ENCODE measurements around the gene NDUFS7. TPM values are rescaled to one million over a fixed set of nuclear protein-coding genes. Genes with fewer than 3 reads are reported as not detected.

NDUFS7 gene
- total RNA-seq, 1 experiment from 2014 or later = 60.3 TPM

DNA sequence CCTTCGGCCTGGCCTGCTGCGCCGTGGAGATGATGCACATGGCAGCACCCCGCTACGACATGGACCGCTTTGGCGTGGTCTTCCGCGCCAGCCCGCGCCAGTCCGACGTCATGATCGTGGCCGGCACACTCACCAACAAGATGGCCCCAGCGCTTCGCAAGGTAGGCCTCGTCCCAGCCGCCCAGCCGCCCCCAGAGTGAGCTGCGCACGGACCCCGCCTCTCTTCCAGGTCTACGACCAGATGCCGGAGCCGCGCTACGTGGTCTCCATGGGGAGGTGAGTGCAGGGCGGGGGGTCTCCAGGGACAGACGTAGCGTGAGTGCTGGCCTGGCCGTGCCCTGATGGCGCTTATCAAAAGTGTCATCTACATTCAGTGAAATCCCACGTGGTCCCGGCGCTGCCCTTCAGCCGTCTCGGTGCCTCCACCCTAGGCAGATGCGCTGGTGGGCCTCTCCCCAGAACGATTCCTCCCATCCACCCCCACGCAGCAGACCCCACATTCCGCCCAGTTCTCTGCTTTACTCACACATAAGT, 7.2 kb downstream of the NDUFS7 start:
- Mint-ChIP-seq H3K36me3 (ENCODE audit: insufficient read depth, unreplicated experiment) (peaks cover 13% of the 10 kb centered on the region), H3K4me3 (ENCODE audit: low read depth, unreplicated experiment) (no peak overlapping the region), H3K9me3 (ENCODE audit: low read depth, unreplicated experiment) (no peaks in the 10 kb centered on the region), H3K27me3 (ENCODE audit: unreplicated experiment) (no peaks in the 10 kb centered on the region), H3K27ac (ENCODE audit: unreplicated experiment) (no peak overlapping the region), H3K4me1 (ENCODE audit: low read depth, unreplicated experiment) (no peaks in the 10 kb centered on the region)
- CTCF ChIA-PET = no interaction called here
- no TSS peak for BruUV-seq (replicated peaks)
- intact Hi-C loops (cut with micrococcal nuclease; ENCODE audit: unreplicated experiment) = no loop called here
- DNase-seq = no peak
- TF ChIP-seq, protein P1, sequence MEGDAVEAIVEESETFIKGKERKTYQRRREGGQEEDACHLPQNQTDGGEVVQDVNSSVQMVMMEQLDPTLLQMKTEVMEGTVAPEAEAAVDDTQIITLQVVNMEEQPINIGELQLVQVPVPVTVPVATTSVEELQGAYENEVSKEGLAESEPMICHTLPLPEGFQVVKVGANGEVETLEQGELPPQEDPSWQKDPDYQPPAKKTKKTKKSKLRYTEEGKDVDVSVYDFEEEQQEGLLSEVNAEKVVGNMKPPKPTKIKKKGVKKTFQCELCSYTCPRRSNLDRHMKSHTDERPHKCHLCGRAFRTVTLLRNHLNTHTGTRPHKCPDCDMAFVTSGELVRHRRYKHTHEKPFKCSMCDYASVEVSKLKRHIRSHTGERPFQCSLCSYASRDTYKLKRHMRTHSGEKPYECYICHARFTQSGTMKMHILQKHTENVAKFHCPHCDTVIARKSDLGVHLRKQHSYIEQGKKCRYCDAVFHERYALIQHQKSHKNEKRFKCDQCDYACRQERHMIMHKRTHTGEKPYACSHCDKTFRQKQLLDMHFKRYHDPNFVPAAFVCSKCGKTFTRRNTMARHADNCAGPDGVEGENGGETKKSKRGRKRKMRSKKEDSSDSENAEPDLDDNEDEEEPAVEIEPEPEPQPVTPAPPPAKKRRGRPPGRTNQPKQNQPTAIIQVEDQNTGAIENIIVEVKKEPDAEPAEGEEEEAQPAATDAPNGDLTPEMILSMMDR (IDR thresholded peaks at IDR 0.05; ENCODE audit: unreplicated experiment) = no peak

DNA sequence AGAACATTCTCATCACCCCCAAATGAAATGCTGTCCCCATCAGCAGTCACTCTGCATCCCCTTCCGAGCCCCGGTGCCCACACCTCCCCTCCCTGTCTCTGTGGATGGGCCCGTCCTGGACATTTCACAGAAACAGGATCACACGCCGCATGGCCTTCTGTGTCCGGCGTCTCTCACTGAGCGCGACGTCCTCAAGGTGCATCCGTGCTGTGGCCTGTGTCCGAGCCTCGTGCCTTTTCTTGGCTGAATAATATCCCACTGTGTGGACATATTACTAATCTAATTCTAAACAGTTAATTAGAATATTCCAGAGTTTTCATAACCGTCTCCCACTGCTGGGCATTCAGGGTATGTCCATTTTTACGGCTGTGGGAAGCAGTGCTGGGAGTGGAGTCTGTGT, 8.7 kb downstream of the NDUFS7 start:
- no peaks in the 10 kb centered on the region for H3K9me3 Mint-ChIP-seq (ENCODE audit: low read depth, unreplicated experiment)
- TF ChIP-seq, protein P1 (IDR thresholded peaks at IDR 0.05; ENCODE audit: unreplicated experiment) = no peak
- no peaks in the 10 kb centered on the region for H3K27me3 Mint-ChIP-seq (ENCODE audit: unreplicated experiment)
- H3K4me3 Mint-ChIP-seq (ENCODE audit: low read depth, unreplicated experiment) = no peak overlapping the region
- H3K27ac Mint-ChIP-seq (ENCODE audit: unreplicated experiment) = no peak overlapping the region
- intact Hi-C loops (cut with micrococcal nuclease; ENCODE audit: unreplicated experiment) = no loop called here
- H3K36me3 Mint-ChIP-seq (ENCODE audit: insufficient read depth, unreplicated experiment) = peaks cover 24% of the 10 kb centered on the region
- CTCF ChIA-PET = no interaction called here
- no peaks in the 10 kb centered on the region for H3K4me1 Mint-ChIP-seq (ENCODE audit: low read depth, unreplicated experiment)
- no peak for DNase-seq
- no TSS peak for BruUV-seq (replicated peaks)

DNA sequence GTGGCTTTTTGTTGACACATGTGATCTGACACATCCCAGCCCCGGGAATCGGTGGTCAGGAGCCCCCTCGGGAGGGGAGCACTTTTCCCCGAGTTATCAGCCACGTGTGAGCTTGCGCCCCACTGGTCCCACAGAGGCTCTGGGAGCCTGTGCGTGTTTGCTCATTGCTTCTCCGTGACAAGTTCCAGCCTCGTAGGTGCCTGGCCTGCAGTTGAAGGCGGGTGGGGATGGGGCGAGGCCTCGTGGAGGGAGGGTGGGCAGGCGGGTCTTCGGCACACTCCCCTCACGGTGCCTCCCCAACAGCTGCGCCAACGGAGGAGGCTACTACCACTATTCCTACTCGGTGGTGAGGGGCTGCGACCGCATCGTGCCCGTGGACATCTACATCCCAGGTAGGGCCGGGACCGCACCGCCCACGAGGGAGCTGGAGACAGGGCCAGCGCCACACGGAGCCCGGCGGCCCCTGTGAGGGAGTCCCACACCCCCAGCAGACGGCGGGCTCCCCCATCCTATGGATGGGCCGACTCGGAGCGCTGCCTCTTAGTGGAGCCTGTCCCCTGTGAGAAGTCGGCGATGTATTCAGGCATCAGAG, 9.3 kb downstream of the NDUFS7 start:
- intact Hi-C loops (cut with micrococcal nuclease; ENCODE audit: unreplicated experiment) = no loop called here
- DNase-seq = no peak
- Mint-ChIP-seq H3K4me3 (ENCODE audit: low read depth, unreplicated experiment) (no peak overlapping the region), H3K36me3 (ENCODE audit: insufficient read depth, unreplicated experiment) (peaks cover 25% of the 10 kb centered on the region), H3K27me3 (ENCODE audit: unreplicated experiment) (no peaks in the 10 kb centered on the region), H3K27ac (ENCODE audit: unreplicated experiment) (no peak overlapping the region), H3K9me3 (ENCODE audit: low read depth, unreplicated experiment) (no peaks in the 10 kb centered on the region), H3K4me1 (ENCODE audit: low read depth, unreplicated experiment) (no peaks in the 10 kb centered on the region)
- CTCF ChIA-PET = no interaction called here
- TF ChIP-seq, protein P1 (IDR thresholded peaks at IDR 0.05; ENCODE audit: unreplicated experiment) = no peak
- BruUV-seq (replicated peaks) = no TSS peak

DNA sequence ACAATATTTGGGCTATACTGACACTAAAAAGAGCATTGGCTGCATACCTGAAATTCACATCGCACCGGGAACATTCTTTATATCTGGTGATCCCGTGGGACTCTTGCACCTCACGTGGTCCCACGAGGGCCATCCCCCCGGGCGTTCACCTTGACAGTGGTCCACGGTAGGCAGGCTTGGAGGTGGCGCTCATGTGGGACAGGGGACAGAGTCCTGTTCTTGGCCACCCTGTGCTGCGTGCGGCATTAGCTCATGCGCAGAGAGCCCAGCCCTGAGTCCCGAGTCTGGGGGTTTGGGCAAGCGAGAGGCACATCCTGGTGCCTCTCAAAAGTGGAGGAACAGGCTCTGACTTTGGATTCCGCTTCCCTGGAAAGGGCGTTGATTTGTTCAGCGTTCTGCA, 10.1 kb downstream of the NDUFS7 start:
- no peaks in the 10 kb centered on the region for H3K4me1 Mint-ChIP-seq (ENCODE audit: low read depth, unreplicated experiment)
- H3K4me3 Mint-ChIP-seq (ENCODE audit: low read depth, unreplicated experiment) = no peak overlapping the region
- DNase-seq = no peak
- no peak overlapping the region for H3K27ac Mint-ChIP-seq (ENCODE audit: unreplicated experiment)
- no TSS peak for BruUV-seq (replicated peaks)
- intact Hi-C loops (cut with micrococcal nuclease; ENCODE audit: unreplicated experiment) = no loop called here
- TF ChIP-seq, protein P1 (IDR thresholded peaks at IDR 0.05; ENCODE audit: unreplicated experiment) = no peak
- H3K36me3 Mint-ChIP-seq (ENCODE audit: insufficient read depth, unreplicated experiment) = peaks cover 32% of the 10 kb centered on the region
- no peaks in the 10 kb centered on the region for H3K9me3 Mint-ChIP-seq (ENCODE audit: low read depth, unreplicated experiment)
- CTCF ChIA-PET = no interaction called here
- H3K27me3 Mint-ChIP-seq (ENCODE audit: unreplicated experiment) = no peaks in the 10 kb centered on the region

Measured in Calu3 (cell line).